Activated CD8-positive, alpha-beta memory T cell treated with anti-CD3 and anti-CD28 coated beads for 36 hours (primary cell): Measurements from ENCODE around the gene CATSPER2. TPM values are rescaled to one million over a fixed set of nuclear protein-coding genes. Genes with fewer than 3 reads are reported as not detected.
"Not testable (repeated sequence)": the region's sequence is repeated elsewhere in the genome, so short reads cannot be mapped to it uniquely, and the experiment has no call there.

Experiments used
- CTCF ChIA-PET: fragments of 350-600 bp; sonication (Branson Sonifier 250); formaldehyde crosslinking; loops from one replicate; lab custom pipeline; 2021; ENCODE audit warnings: antibody characterized with exemption; lab: Charles Lee
- POLR2A ChIA-PET: fragments of 350-600 bp; sonication (Branson Sonifier 250); formaldehyde crosslinking; loops from one replicate; lab custom pipeline; 2021; ENCODE audit warnings: antibody characterized with exemption; lab: Charles Lee
- total RNA-seq, 2 experiments: library from RNA; stranded (reverse); gene quantifications; one replicate each; pipeline ENCODE4 v1.2.3, GENCODE V29; 2021

CATSPER2 gene
- total RNA-seq, 2 experiments from 2014 or later = 0.51 to 1.2 TPM

DNA sequence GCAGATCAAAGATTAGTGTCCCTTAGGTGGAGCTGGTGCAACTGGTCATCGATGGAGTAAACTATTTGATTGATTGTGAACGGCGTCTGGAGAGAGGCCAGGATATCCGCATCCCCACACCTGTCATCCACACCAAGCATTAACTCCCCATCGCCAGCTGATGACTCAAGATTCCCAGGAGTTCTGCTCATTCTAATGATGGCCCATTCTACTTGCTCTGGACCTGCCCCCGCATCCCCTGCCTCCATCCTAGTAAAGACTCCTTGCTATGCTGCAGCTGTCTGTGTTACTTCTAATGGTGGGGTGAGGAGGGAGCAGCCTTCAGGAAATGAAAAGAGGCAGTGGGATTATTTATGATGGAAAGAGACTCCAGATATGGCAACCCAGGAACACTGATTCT is 49.5 kb downstream of the CATSPER2 start:
- CTCF ChIA-PET, POLR2A ChIA-PET: not testable (repeated sequence)

DNA sequence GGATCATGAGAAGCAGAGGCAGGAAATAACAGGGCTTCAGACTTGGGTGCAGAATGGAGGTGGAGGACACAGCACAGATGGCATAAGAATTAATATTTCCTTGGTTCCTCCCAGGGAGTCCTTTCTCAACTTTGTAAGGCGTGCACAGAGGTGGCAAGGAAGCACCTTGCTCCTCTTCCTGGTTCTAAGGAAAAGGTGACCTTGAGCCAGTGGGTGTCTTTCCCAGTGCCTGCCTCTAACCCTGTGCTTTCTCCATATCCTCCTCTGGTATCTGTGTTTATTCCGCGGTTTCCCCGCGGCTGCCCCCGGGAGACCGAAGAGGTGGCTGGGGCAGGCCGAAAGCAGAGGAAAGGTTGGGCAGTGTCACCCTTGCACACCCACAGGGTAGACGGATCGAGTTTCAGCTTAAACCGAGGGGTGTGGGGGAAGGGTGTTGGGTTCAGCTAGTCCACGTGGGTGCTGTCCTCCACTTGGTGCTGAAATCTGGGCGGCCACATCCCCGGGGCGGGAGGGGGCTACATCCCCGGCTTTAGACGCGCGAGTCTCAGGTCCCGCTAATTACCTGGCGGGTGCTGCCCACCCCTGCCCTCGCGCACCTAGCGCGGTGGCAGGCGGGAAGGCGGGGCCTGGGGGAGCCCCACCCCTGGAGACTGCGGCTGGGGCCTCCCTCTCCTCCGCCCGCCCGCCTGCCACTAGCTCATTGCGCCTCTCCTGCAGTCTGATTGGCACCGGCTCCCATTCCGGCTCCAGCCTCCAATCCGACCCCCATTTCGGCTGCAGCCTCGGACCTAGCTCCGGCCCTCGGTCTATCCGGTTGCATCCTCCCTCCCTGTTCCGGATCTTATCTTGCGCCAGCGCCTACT is 55.1 kb downstream of the CATSPER2 start, which contains the start of gene CKMT1B:
TSS of gene CKMT1B (plus strand) at position 700 of the 863 bp plus-strand sequence. CDS start 192 bp downstream, outside the sequence.
- POLR2A ChIA-PET, CTCF ChIA-PET: not testable (repeated sequence)

DNA sequence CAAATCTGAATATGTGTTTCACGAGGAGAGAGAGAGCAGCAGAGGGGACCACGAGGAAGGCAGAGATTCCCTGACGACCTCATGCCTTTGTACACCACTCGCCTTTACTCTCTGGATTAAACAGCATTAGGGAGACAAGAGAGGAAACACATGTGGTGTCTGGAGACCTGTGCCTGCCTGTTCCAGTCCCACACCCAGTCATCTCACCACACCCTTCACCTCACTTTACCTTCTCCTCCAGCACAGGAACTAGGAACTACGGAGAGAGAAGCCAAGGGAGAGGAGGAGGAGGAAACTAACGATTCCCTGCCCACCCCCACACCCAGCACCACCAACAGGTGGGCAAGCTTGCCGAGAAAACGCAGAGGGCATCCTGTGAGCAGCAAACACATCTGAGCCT is 55.8 kb downstream of the CATSPER2 start:
- CTCF ChIA-PET, POLR2A ChIA-PET: not testable (repeated sequence)

DNA sequence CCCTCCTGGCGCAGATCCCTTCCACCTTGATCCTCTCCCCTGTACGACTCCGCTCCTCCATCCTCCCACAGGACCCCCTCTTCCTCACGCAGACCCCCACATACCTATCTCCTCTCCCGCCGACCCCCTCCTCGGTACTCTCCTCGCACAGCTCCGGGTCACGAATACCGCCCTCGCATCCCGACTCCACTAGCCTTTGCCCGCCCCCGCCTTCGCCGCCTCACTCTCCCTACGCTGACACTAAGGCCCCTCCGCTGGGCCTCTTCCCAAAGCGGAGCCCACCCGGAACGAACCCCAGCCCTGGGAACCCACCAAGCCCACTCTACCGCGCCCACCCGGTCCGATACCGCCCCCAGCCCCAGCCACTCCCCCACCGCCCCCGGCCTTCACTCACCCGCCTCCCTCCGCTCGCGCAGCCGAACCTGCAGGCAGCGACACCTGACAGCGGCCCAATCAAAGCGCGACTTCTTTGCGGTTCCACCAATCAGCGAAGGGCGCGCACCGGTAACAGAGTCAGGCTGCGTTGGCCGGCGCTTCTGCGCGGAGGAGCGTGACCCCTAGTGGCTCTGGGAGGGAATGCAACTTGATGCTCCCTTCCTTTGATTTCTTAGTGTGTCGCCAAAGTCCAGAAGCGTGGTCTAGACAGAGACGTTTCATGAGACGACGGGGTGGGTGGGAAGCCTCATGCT is 58.7 kb downstream of the CATSPER2 start, which contains the start of gene PPIP5K1:
TSS of gene PPIP5K1 (minus strand) at position 431 of the 689 bp plus-strand sequence. CDS start 5,704 bp downstream, outside the sequence.
- CTCF ChIA-PET, POLR2A ChIA-PET: not testable (repeated sequence)

Other genes with a start within 250 kb of the CATSPER2 start
- 10 to 100 TPM; 29.1 to 29.4 TPM for gene TP53BP1, start 155.7 kb downstream of the CATSPER2 start, total RNA-seq
- gene MAP1A, start 131.2 kb downstream of the CATSPER2 start, total RNA-seq = under 1 TPM; 0.76 to 0.82 TPM
- gene PPIP5K1, start 58.6 kb downstream of the CATSPER2 start, total RNA-seq = 10 to 100 TPM; 25.7 to 30.6 TPM
- gene CKMT1B, start 54.8 kb downstream of the CATSPER2 start, total RNA-seq = under 1 TPM; 0.25 to 0.27 TPM
- gene STRC, start 30.0 kb downstream of the CATSPER2 start, total RNA-seq = under 1 TPM; 0.17 to 0.19 TPM
- not detected for gene CKMT1A, start 45.0 kb upstream of the CATSPER2 start, total RNA-seq
- gene PDIA3, start 97.6 kb upstream of the CATSPER2 start, total RNA-seq = 100 to 1,000 TPM; 359 to 362 TPM
- under 1 TPM; 0.23 to 0.46 TPM for gene ELL3, start 128.1 kb upstream of the CATSPER2 start, total RNA-seq
- 100 to 1,000 TPM; 653 to 655 TPM for gene SERF2, start 143.5 kb upstream of the CATSPER2 start, total RNA-seq
- under 1 TPM; 0.10 to 0.11 TPM for gene SERINC4, start 151.4 kb upstream of the CATSPER2 start, total RNA-seq
- 10 to 100 TPM; 19.3 to 21.8 TPM for gene HYPK, start 151.8 kb upstream of the CATSPER2 start, total RNA-seq
- gene MFAP1, start 175.8 kb upstream of the CATSPER2 start, total RNA-seq = 10 to 100 TPM; 51.2 to 54.1 TPM
- gene WDR76, start 178.2 kb upstream of the CATSPER2 start, total RNA-seq = 10 to 100 TPM; 81.5 to 83.0 TPM